Keratinocyte (primary cell): Measurements from ENCODE around the gene COPZ2.

Experiments used
- CTCF ChIP-seq, 3 experiments: IDR thresholded peaks in 1 of 3; conservative IDR thresholded peaks in 1 of 3; optimal IDR thresholded peaks in 1 of 3; 2 replicates in 2 of 3; 3 replicates in 1 of 3; pipeline versions ENCODE3 to v1.5.1; 2011; ENCODE audit warnings: low read length in 3 of 3, mild to moderate bottlenecking in 3 of 3, moderate library complexity in 2 of 3, control low read depth in 1 of 3, inconsistent platforms in 1 of 3; ENCODE audit not compliant: insufficient read depth in 2 of 3; ENCODE audit errors: extremely low read depth in 1 of 3
- EZH2 ChIP-seq: IDR thresholded peaks from one replicate; pipeline ENCODE4 v1.6.1; 2012; ENCODE audit warnings: inconsistent platforms, mild to moderate bottlenecking, low read length, moderate library complexity

GRCh38 chr17:48016112-48016511 lies 21.5 kb downstream of the COPZ2 start:
- no peak for TF ChIP-seq CTCF (optimal IDR thresholded peaks at IDR 0.05 in 1 of 3, IDR thresholded peaks at IDR 0.05 in 1 of 3, conservative IDR thresholded peaks at IDR 0.05 in 1 of 3; ENCODE audit: extremely low read depth in 1 of 3, insufficient read depth in 2 of 3, low read length in 3 of 3)
- TF ChIP-seq EZH2: no peak
